ENCODE measurements around the gene STK32C.
"Not testable (repeated sequence)": the region's sequence is repeated elsewhere in the genome, so short reads cannot be mapped to it uniquely, and the experiment has no call there.

STK32C gene

DNA sequence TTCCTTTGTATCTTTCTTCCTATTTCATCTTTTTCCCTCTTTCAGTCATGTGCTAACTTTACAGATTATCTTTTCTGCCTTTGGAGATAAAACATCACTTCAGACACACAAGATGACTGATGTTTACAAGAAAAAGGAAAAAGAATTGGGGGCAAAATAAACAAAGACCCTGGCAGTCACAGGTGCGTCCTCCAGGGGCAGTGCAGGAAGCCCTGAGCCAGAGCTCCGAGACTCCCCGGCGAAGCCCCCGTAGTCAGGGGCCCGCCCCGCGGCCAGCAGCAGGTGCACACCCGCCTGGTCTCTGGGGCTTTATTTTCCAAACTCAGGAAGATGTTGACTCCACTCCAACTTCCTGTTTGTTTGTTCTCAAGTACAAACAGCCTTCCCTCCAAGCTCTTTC is 10.2 kb downstream of the STK32C start:
- H3K4me3 ChIP-seq (replicated peaks; ENCODE audit: low read depth, low read length): no peak overlapping the region
- no peak for TF ChIP-seq CTCF (IDR thresholded peaks at IDR 0.05; ENCODE audit: low read length, missing control alignments)
- no peak for DNase-seq (ENCODE audit: low read depth)

DNA sequence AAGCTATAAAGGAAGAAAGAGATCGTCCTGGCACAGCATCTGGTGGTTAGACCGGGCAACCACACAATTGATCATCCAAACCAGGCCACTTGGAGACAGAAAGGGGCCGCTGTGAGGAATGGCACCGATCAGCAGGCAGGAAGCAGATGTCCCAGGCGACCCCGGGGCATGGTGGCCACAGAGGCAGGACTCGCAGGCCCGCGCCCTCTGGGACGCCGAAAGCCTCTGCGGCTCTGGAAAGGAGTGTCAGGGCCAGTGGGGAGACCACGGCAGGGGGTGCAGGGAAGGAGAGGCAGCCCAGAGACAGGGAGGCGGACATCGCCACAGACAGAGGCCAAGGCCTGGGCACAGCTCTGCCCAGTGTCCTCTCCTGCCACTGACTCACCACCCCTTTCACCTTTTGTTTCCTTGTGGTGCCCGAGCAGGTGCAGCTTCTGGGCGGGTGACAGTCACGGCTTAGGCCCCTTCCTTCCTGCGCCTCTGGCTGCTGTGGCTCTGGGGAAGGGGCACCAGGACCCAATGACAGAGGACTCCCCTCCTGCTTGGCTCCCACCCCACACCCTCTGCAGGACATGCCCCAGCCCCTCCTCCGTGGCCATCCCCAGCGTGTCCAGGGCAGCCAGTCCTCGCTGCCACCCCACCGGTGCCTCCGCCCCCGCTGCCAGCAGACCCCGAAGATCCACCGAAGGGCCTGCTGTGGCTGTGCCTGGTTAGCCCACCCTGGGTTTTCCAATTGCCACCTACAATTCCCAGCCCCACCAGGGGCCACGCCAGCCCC is 10.9 kb downstream of the STK32C start:
- no peak for DNase-seq (ENCODE audit: low read depth)
- TF ChIP-seq CTCF (IDR thresholded peaks at IDR 0.05; ENCODE audit: low read length, missing control alignments): no peak
- no peak overlapping the region for H3K4me3 ChIP-seq (replicated peaks; ENCODE audit: low read depth, low read length)

- not testable (repeated sequence) for DNase-seq (ENCODE audit: low read depth); H3K4me3 ChIP-seq (replicated peaks; ENCODE audit: low read depth, low read length)
These were observed 12.3 kb downstream of the STK32C start for GRCh38 chr10:132295481-132295880.

- H3K4me3 ChIP-seq (replicated peaks; ENCODE audit: low read depth, low read length): no peak overlapping the region
- no peak for DNase-seq (ENCODE audit: low read depth)
- TF ChIP-seq CTCF (IDR thresholded peaks at IDR 0.05; ENCODE audit: low read length, missing control alignments): no peak
These were observed 13.0 kb downstream of the STK32C start for GRCh38 chr10:132294561-132295318.

- no peak overlapping the region for H3K4me3 ChIP-seq (replicated peaks; ENCODE audit: low read depth, low read length)
- no peak for TF ChIP-seq CTCF (IDR thresholded peaks at IDR 0.05; ENCODE audit: low read length, missing control alignments)
- no peak for DNase-seq (ENCODE audit: low read depth)
These were observed 13.8 kb downstream of the STK32C start for GRCh38 chr10:132293813-132294520.

- no peak for TF ChIP-seq CTCF (IDR thresholded peaks at IDR 0.05; ENCODE audit: low read length, missing control alignments)
- no peak for DNase-seq (ENCODE audit: low read depth)
- H3K4me3 ChIP-seq (replicated peaks; ENCODE audit: low read depth, low read length): no peak overlapping the region
These were observed 14.4 kb downstream of the STK32C start for GRCh38 chr10:132293201-132293812.

All from fibroblast of pulmonary artery (primary cell).